GM18507 (cell line): ENCODE results near the gene LTA.

Source experiments
- DNase-seq: peaks from one replicate; pipeline ENCODE4 v3.0.0; 2011; ENCODE audit warnings: low read depth; ENCODE audit not compliant: insufficient read length; ENCODE audit errors: extremely low spot score
- FAIRE-seq: peaks from 2 replicates; lab custom pipeline; 2011; peaks lifted over from hg19 to GRCh38; lab: Jason Lieb, UNC

Gene LTA

GRCh38 chr6:31619805-31620585, 47.9 kb downstream of the LTA start:
- FAIRE-seq (peak; percentile 98), DNase-seq (peak; percentile 74)

- peak; percentile 91 for DNase-seq
- no peak for FAIRE-seq
Measured at GRCh38 chr6:31620586-31621319, 48.7 kb downstream of the LTA start, which contains the start of gene PRRC2A. Gene PRRC2A (plus strand): TSS chr6:31620715. CDS start chr6:31622790, 2,075 bp downstream.

- DNase-seq = no peak
- no peak for FAIRE-seq
Measured at GRCh38 chr6:31621320-31621939, 49.3 kb downstream of the LTA start.

GRCh38 chr6:31621991-31622390, 49.9 kb downstream of the LTA start:
- FAIRE-seq = no peak
- DNase-seq = no peak

GRCh38 chr6:31622684-31623091, 50.6 kb downstream of the LTA start:
- no peak for FAIRE-seq

More at GRCh38 chr6:31622684-31623091, 50.6 kb downstream of the LTA start:
- DNase-seq = no peak
